Suppressor macrophage treated with lipopolysaccharide for 4 hours (primary cell): Measurements from ENCODE around the gene RBM8A.
"Not testable (repeated sequence)": the region's sequence is repeated elsewhere in the genome, so short reads cannot be mapped to it uniquely, and the experiment has no call there.

Experiments used
- DNase-seq: peaks from one replicate; pipeline ENCODE4 v3.0.0-alpha.2; 2020

RBM8A gene

GRCh38 chr1:145956361-145956760 lies 29.1 kb upstream of the RBM8A start:
- DNase-seq, result no peak

GRCh38 chr1:145955436-145955835 lies 28.2 kb upstream of the RBM8A start:
- no peak for DNase-seq

- no peak for DNase-seq
Observed at GRCh38 chr1:145953861-145954260, 26.6 kb upstream of the RBM8A start.

GRCh38 chr1:145952903-145953302 lies 25.6 kb upstream of the RBM8A start:
- DNase-seq, result no peak

GRCh38 chr1:145951526-145951925 lies 24.2 kb upstream of the RBM8A start:
- DNase-seq, result no peak

GRCh38 chr1:145949219-145949618 lies 21.9 kb upstream of the RBM8A start:
- DNase-seq, result no peak

- DNase-seq, result no peak
Observed at GRCh38 chr1:145947551-145947950, 20.3 kb upstream of the RBM8A start.

GRCh38 chr1:145946477-145946986 lies 19.2 kb upstream of the RBM8A start:
- no peak for DNase-seq

- DNase-seq, result no peak
Observed at GRCh38 chr1:145944532-145944931, 17.2 kb upstream of the RBM8A start.

GRCh38 chr1:145942871-145943270 lies 15.6 kb upstream of the RBM8A start:
- DNase-seq, result no peak

GRCh38 chr1:145942405-145942804 lies 15.1 kb upstream of the RBM8A start:
- DNase-seq, result no peak

GRCh38 chr1:145937436-145937835 lies 10.2 kb upstream of the RBM8A start:
- DNase-seq, result no peak

GRCh38 chr1:145936247-145936646 lies 9.0 kb upstream of the RBM8A start:
- DNase-seq, result no peak

- DNase-seq, result no peak
Observed at GRCh38 chr1:145935708-145936107, 8.4 kb upstream of the RBM8A start.

- DNase-seq, result not testable (repeated sequence)
Observed at GRCh38 chr1:145932522-145933009, 5.3 kb upstream of the RBM8A start.

- DNase-seq, result no peak
Observed at GRCh38 chr1:145927916-145928643, 796 bp upstream of the RBM8A start.

GRCh38 chr1:145926686-145927062 lies 610 bp downstream of the RBM8A start:
- peak; percentile 18 for DNase-seq

- no peak for DNase-seq
Observed at GRCh38 chr1:145922266-145922665, 5.0 kb downstream of the RBM8A start.

GRCh38 chr1:145920297-145920696 lies 7.0 kb downstream of the RBM8A start:
- not testable (repeated sequence) for DNase-seq

GRCh38 chr1:145918992-145919939 lies 8.0 kb downstream of the RBM8A start:
- peak; percentile 47 for DNase-seq

- DNase-seq, result peak; percentile 94
Observed at GRCh38 chr1:145918144-145918991, 8.9 kb downstream of the RBM8A start, which contains the start of gene PEX11B. Gene PEX11B, minus strand, starts transcription at chr1:145918717. Its CDS starts 29 bp downstream, at chr1:145918688.

GRCh38 chr1:145917595-145917994 lies 9.7 kb downstream of the RBM8A start:
- no peak for DNase-seq

- DNase-seq, result peak; percentile 58
Observed at GRCh38 chr1:145916745-145917144, 10.5 kb downstream of the RBM8A start.
